ENCODE results near the gene BPHL. TPM values are rescaled to one million over a fixed set of nuclear protein-coding genes. Genes with fewer than 3 reads are reported as not detected.

Gene BPHL
- polyA plus RNA-seq, 2 of the 4 experiments (the other 2 are of a cell fraction), result 16.5 to 25.5 TPM

GRCh38 chr6:3183066-3183465 is 64.6 kb downstream of the BPHL start:
- TF ChIP-seq PHF8 (IDR thresholded peaks at IDR 0.05; ENCODE audit: borderline replicate concordance, low read depth), result no peak
- TF ChIP-seq, protein P1, sequence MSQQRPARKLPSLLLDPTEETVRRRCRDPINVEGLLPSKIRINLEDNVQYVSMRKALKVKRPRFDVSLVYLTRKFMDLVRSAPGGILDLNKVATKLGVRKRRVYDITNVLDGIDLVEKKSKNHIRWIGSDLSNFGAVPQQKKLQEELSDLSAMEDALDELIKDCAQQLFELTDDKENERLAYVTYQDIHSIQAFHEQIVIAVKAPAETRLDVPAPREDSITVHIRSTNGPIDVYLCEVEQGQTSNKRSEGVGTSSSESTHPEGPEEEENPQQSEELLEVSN (IDR thresholded peaks at IDR 0.05; ENCODE audit: borderline replicate concordance, low read depth), result no peak
- no peak for TF ChIP-seq CEBPB (IDR thresholded peaks at IDR 0.05)
- TF ChIP-seq CBX2 (IDR thresholded peaks at IDR 0.05; ENCODE audit: borderline replicate concordance, low read depth), result no peak
- TF ChIP-seq HOXA7 (CRISPR knock-in tag; IDR thresholded peaks at IDR 0.05), result no peak
- TF ChIP-seq JUNB (IDR thresholded peaks at IDR 0.05), result no peak
- no peak for TF ChIP-seq ZNF302 (CRISPR knock-in tag; IDR thresholded peaks at IDR 0.05)
- TF ChIP-seq BCL3 (IDR thresholded peaks at IDR 0.05), result no peak
- TF ChIP-seq MAFK (IDR thresholded peaks at IDR 0.05; ENCODE audit: partially characterized antibody), result no peak
- no peak for TF ChIP-seq ZSCAN20 (CRISPR knock-in tag; IDR thresholded peaks at IDR 0.05)
- no peak for TF ChIP-seq TFCP2L1 (CRISPR knock-in tag; IDR thresholded peaks at IDR 0.05)
- no peak for TF ChIP-seq RNF2 (IDR thresholded peaks at IDR 0.05; ENCODE audit: borderline replicate concordance, low read depth)
- no peak for TF ChIP-seq BHLHE40 (IDR thresholded peaks at IDR 0.05; ENCODE audit: low read depth, low read length)
- no peak for TF ChIP-seq RARB (CRISPR knock-in tag; IDR thresholded peaks at IDR 0.05)
- TF ChIP-seq EHMT2 (IDR thresholded peaks at IDR 0.05; ENCODE audit: low read depth), result no peak
- no peak for TF ChIP-seq HMGXB4 (CRISPR knock-in tag; IDR thresholded peaks at IDR 0.05; ENCODE audit: borderline replicate concordance)
- TF ChIP-seq, protein P2, sequence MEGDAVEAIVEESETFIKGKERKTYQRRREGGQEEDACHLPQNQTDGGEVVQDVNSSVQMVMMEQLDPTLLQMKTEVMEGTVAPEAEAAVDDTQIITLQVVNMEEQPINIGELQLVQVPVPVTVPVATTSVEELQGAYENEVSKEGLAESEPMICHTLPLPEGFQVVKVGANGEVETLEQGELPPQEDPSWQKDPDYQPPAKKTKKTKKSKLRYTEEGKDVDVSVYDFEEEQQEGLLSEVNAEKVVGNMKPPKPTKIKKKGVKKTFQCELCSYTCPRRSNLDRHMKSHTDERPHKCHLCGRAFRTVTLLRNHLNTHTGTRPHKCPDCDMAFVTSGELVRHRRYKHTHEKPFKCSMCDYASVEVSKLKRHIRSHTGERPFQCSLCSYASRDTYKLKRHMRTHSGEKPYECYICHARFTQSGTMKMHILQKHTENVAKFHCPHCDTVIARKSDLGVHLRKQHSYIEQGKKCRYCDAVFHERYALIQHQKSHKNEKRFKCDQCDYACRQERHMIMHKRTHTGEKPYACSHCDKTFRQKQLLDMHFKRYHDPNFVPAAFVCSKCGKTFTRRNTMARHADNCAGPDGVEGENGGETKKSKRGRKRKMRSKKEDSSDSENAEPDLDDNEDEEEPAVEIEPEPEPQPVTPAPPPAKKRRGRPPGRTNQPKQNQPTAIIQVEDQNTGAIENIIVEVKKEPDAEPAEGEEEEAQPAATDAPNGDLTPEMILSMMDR (IDR thresholded peaks at IDR 0.05), result no peak
- Histone ChIP-seq H3K9me3 (no peaks in the 10 kb centered on the region), H3K4me1 (no peaks in the 10 kb centered on the region), H3K4me3 (no peak overlapping the region), H3K4me2 (no peak overlapping the region), H3K27ac (no peak overlapping the region)
- 85% methylated on average over 4 of the region's 4 CpGs for WGBS (ENCODE audit: missing lambda C conversion rate)
- FAIRE-seq (no peak), ATAC-seq (no peak), DNase-seq (ENCODE audit: low read depth in 1 of 2, low spot score in 1 of 2) (no peak)
- CTCF ChIA-PET, result interaction anchor here (0.7 to 1.8 kb wide), 5 partner anchors 13 to 26 kb away, joined by 3 to 5 read pairs (median 4); no protein-coding TSS in a partner anchor
- POLR2A ChIA-PET, result no interaction called here

GRCh38 chr6:3186974-3187382 is 68.5 kb downstream of the BPHL start:
- whole genome bisulfite sequencing (ENCODE audit: missing lambda C conversion rate), result 80% methylated on average over 2 of the region's 3 CpGs
- Histone ChIP-seq H3K4me2 (no peak overlapping the region), H3K4me1 (no peaks in the 10 kb centered on the region), H3K4me3 (no peak overlapping the region), H3K9me3 (no peaks in the 10 kb centered on the region), H3K27ac (no peak overlapping the region)
- no peak for ATAC-seq
- ChIA-PET CTCF (interaction anchor here (1.1 to 1.3 kb wide), 3 partner anchors 23 to 64 kb away, joined by 4 to 6 read pairs (median 4); partner anchors contain the start of gene TUBB2A), POLR2A (interaction anchor here (0.5 kb wide), 1 partner anchor 45 kb away, joined by 3 read pairs; no protein-coding TSS in a partner anchor)
- no peak for DNase-seq (ENCODE audit: low read depth in 1 of 2, low spot score in 1 of 2)
- TF ChIP-seq, protein P1 (IDR thresholded peaks at IDR 0.05; ENCODE audit: borderline replicate concordance, low read depth), result no peak
- no peak for TF ChIP-seq RARB (CRISPR knock-in tag; IDR thresholded peaks at IDR 0.05)
- TF ChIP-seq RNF2 (IDR thresholded peaks at IDR 0.05; ENCODE audit: borderline replicate concordance, low read depth), result no peak
- TF ChIP-seq SMC3 (IDR thresholded peaks at IDR 0.05), result no peak
- TF ChIP-seq CBX8 (IDR thresholded peaks at IDR 0.05), result no peak
- no peak for TF ChIP-seq ZSCAN20 (CRISPR knock-in tag; IDR thresholded peaks at IDR 0.05)
- no peak for TF ChIP-seq BHLHE40 (IDR thresholded peaks at IDR 0.05; ENCODE audit: low read depth, low read length)
- TF ChIP-seq, protein P2 (IDR thresholded peaks at IDR 0.05), result no peak
- no peak for TF ChIP-seq JUN (IDR thresholded peaks at IDR 0.05)
- FAIRE-seq, result no peak

Measured in A549 (cell line).